GM19438 (cell line): ENCODE data around the gene SH3TC2.

Source experiments
- ATAC-seq: cut with Tn5 transposase; IDR thresholded peaks from one replicate; pipeline ENCODE4 v1.9.1; 2021; ENCODE audit warnings: low read depth; ENCODE audit not compliant: unreplicated experiment

The SH3TC2 gene

GRCh38 chr5:149030838-149031397 is 31.9 kb downstream of the SH3TC2 start:
- no peak for ATAC-seq

DNA sequence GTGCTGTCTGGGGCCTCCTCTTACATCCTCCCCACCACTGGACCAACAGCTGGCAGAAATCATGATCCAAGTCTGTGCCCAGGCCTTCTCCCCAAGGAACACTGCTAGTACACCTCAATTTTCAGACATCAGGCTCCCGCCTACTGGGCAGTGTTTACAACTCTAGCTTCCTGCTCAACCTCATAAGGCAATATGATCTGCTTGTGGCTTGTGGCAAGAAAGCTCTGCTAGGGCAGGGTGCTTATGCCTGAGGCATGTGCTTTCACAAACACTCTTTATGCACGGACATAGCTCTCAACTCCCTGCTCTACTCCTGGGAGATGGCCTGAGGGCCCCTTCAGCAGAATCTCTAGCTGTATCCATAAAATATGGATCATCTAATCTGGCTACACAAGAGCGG is 32.5 kb downstream of the SH3TC2 start:
- no peak for ATAC-seq

DNA sequence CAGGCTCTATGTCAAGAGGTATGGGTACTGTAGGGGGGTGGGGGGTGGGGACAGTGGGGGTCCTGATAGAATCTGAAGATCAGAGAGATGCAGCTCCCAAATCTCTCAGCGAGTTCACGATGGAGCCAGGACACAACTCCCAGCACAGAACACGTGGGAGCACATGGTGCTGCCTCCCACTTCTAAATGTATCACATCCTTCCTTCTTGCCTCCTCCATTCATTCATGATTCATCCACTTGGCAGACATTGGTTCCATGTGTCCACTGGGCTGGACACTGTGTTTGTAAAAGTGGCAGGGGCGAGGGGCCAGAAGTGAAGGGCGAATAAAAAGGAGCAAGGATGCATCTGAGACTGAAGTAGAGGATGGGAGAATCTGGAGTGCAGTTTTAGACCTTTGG is 33.9 kb downstream of the SH3TC2 start:
- ATAC-seq, result no peak

GRCh38 chr5:149028161-149028560 is 34.7 kb downstream of the SH3TC2 start:
- ATAC-seq, result no peak

GRCh38 chr5:149027636-149028035 is 35.2 kb downstream of the SH3TC2 start:
- ATAC-seq, result no peak

DNA sequence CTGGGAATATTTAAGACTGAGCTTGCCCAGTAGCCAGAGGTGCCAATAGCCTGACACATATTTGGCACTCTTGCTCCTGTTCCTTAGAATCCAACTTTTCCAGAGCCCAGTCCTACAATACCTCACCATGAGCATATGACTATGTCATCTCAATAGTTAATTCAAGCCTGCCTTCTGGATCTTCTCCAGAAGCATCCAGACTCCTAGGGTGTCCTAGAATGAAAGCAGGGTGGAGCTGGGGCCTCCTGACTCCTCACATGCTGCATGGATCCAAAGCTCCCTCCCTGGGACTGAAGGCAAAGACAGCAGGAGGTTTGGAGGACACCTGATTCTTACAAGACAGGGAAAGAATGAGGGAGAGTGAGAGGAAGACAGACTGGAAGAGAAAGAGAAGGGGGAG is 37.9 kb downstream of the SH3TC2 start:
- no peak for ATAC-seq

DNA sequence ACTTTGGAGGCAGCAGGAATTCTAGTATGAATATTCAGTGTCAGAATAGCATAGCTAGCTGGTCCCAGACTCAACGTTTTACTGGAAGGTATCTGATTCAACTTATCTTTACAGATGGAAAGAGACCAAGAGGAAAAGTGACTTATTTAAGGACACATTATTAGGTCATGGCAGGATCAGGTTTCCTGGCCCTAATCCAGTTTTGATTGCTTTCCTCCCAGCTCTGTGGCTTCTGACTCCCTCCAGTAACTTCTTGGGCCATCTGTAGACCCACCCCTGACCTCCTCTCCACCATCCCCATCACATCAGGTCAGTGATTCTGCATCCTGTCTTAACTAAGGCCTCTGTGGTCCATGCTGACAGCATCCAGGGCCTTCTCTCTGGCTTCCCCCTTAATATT is 38.4 kb downstream of the SH3TC2 start:
- ATAC-seq, result no peak

- ATAC-seq, result no peak
Observed at GRCh38 chr5:149022200-149022599, 40.7 kb downstream of the SH3TC2 start.

GRCh38 chr5:149019679-149020078 is 43.2 kb downstream of the SH3TC2 start:
- ATAC-seq, result no peak

DNA sequence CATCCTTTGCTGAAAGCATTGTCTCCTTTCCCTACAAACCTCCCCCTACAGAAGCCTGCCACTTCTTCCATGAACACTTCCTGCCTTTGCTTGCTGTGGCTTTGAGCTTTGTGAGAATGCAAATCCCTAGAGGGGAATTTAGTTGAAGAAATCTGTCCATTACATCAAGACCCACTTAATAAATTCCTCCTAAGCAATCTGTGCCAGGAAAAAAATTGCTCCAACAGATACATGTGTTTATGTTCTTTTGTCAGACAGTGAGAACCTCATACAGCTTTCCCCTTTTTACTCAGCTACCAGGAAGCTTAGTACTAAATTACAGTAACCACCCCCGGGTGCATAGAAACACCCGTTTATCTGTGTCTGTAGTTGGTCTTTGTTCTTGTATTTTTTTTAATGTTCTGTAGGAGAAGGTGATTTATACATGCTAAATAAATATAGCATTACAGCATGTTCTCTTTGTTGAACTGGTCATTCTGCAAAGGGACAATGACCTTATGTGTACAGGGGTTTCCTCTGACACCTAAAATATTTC is 43.9 kb downstream of the SH3TC2 start:
- no peak for ATAC-seq

DNA sequence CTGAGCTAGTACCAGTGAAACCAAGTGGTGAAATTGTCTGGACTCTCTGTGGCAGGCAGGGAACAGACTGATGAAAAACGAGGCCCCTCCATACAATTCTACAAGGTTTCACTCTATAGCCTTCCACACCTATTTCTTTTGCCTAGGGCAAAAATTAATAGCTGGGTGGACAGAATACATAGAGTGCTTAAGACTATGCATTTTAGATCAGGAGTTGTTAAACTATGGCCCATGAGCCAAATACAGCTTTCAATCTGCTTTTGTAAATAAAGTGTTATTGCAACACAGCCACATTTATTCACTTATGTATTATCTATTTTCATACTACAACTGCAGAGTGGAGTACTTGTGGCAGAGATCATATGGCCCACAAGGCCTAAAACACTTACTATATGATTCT is 45.2 kb downstream of the SH3TC2 start:
- no peak for ATAC-seq

DNA sequence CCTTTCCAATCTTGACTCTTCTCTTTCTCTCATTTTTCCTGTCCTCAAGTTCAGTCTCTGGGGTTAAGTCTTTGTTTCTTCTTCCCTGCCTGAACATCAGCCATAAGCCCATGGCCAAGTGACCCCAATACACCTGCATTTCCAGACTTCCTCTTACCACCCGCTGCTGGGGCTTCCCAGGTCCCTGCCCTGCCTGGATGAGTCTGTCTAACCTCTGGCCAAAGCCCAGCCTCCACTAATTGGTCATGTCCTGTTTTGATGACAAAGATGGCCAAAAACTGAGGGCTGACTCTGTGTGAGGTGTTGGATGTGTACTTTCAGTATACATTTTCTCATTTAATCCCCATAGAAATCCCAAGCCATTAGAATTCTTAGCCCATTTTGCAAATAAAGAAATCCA is 47.3 kb downstream of the SH3TC2 start:
- ATAC-seq, result no peak

DNA sequence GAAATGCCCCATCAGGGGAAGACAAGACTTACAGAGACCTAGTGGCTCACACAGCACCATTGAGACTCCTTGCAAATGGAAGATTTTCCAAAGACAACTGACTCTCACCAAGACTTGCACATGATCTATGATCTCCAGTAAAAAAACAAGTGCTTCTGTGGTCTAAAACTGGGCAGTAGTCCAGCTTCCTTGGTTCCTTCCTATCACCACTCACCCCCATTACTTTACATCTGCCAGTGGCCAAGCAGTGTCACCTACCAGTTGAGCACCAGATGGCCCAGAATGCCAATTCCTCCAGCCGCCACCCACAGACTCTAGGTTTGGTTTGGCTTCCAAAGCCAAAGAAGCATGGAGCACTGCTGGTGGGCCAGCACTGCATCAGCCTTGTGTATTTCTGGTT is 47.7 kb downstream of the SH3TC2 start:
- no peak for ATAC-seq

GRCh38 chr5:149014571-149015031 is 48.3 kb downstream of the SH3TC2 start:
- ATAC-seq, result no peak

- no peak for ATAC-seq
Observed at GRCh38 chr5:149013796-149014195, 49.1 kb downstream of the SH3TC2 start.

DNA sequence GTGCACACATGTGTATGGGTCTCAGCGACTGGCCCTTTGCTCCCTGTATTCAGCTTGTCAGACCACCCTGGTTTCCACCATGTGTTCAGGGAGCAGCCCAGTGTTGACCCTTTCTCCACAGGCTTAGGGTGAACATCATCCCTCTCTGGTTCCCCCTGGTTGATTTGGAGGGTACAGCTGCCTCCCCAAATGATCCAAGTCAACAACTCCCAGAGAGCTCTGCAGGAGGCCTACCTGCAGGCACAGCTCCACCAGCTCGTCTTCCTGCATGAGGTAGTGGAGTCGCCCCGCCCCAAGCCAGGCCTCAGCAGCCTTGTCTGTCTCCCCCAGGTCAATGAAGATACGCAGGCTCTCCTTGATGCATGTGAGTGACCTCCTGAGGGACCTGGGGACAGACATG is 50.5 kb downstream of the SH3TC2 start:
- no peak for ATAC-seq

DNA sequence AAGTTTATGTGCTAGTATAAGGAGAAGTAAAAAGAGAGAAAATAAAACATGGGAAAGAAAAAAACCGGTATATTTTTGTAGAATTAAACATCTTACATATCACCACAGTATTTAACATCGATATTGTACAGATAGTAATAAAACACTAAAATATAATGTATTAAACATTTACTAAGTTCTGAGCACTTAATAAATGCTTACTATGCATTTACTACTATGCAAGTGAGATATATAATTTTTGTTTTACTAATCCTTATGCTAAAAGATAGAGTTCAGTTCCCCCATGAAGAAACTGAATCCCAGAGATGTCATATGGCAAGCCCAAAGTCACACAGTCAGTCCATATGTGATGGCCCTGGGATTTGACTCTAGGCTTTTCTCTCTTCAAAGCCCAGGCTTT is 51.1 kb downstream of the SH3TC2 start:
- no peak for ATAC-seq

DNA sequence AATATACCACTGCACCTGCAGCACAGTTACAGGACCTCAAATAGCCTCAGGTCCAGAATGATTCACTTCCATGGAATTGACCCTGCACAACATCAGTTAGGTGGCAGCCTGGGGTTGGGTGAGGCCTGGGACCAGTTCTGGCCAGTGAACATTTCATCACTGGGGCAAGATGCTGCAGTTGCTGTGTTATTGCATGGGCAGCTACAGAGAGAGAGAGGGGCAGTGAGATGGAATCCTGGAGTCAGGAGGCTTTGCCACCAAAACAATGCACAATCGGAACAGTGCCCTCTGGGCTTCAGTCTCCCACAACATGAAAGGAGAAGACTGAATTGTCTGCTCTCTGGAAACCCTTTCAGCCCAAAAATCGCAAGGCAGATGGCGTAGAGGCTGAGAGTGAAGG is 51.8 kb downstream of the SH3TC2 start:
- ATAC-seq, result no peak

DNA sequence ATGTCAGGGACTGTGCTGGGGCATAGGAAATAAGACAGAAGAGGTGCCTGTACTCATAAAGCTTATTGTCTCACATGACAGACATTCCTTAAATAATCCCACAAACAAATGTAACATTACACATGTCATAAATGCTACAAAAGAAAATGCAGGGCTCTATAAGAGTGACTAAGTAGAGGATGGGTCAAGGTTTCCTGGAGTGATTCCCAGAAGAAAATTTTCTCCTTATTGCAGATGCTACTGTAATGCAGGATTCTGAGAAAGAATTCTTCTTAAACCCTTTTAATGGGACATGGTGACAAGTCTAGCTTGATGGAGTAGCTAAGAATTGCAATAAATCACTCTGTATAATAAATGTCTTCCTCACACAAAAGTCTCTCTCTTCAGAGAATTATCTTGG is 55.7 kb downstream of the SH3TC2 start:
- ATAC-seq, result no peak

- ATAC-seq, result no peak
Observed at GRCh38 chr5:149006426-149006825, 56.4 kb downstream of the SH3TC2 start.

GRCh38 chr5:149005077-149005892 is 57.6 kb downstream of the SH3TC2 start:
- ATAC-seq, result no peak

- ATAC-seq, result no peak
Observed at GRCh38 chr5:149004559-149004958, 58.3 kb downstream of the SH3TC2 start.
